Measurements from ENCODE around the gene MTA3.
"Not testable (repeated sequence)": the region's sequence is repeated elsewhere in the genome, so short reads cannot be mapped to it uniquely, and the experiment has no call there.

The MTA3 gene

GRCh38 chr2:42618972-42619371 lies 50.5 kb downstream of the MTA3 start:
- H3K79me2 ChIP-seq (ENCODE audit: low read length), result no peaks in the 10 kb centered on the region
- no peak overlapping the region for H3K4me2 ChIP-seq (ENCODE audit: low read length)
- no peak overlapping the region for H2AFZ ChIP-seq (ENCODE audit: low read depth, low read length)
- no peaks in the 10 kb centered on the region for H4K20me1 ChIP-seq (ENCODE audit: insufficient read depth, low read length)
- H3K4me3 ChIP-seq (ENCODE audit: low read length), result no peak overlapping the region
- H3K27ac ChIP-seq (ENCODE audit: low read length), result no peak overlapping the region
- H3K36me3 ChIP-seq (replicated peaks; ENCODE audit: low read depth, low read length), result peaks cover 16% of the 10 kb centered on the region
- H3K9me3 ChIP-seq (ENCODE audit: insufficient read depth, low read length), result no peaks in the 10 kb centered on the region
- no peak for TF ChIP-seq EZH2phosphoT487 (IDR thresholded peaks at IDR 0.05; ENCODE audit: low read depth)
- TF ChIP-seq CTCF (IDR thresholded peaks at IDR 0.05; ENCODE audit: low read depth, low read length), result no peak
- no peaks in the 10 kb centered on the region for H3K27me3 ChIP-seq (ENCODE audit: low read depth, low read length)
- H3K4me1 ChIP-seq (ENCODE audit: low read length), result no peaks in the 10 kb centered on the region
- no peak overlapping the region for H3K9ac ChIP-seq (ENCODE audit: low read length)

- H2AFZ ChIP-seq (ENCODE audit: low read depth, low read length); H3K79me2 ChIP-seq (ENCODE audit: low read length); H4K20me1 ChIP-seq (ENCODE audit: insufficient read depth, low read length); H3K4me1 ChIP-seq (ENCODE audit: low read length); H3K27ac ChIP-seq (ENCODE audit: low read length); H3K9me3 ChIP-seq (ENCODE audit: insufficient read depth, low read length); H3K4me3 ChIP-seq (ENCODE audit: low read length); H3K27me3 ChIP-seq (ENCODE audit: low read depth, low read length); H3K9ac ChIP-seq (ENCODE audit: low read length); H3K4me2 ChIP-seq (ENCODE audit: low read length): not testable (repeated sequence)
- H3K36me3 ChIP-seq (replicated peaks; ENCODE audit: low read depth, low read length), result peaks cover 16% of the 10 kb centered on the region
Observed at GRCh38 chr2:42621626-42622025, 53.2 kb downstream of the MTA3 start.

- no peak overlapping the region for H3K27ac ChIP-seq (ENCODE audit: low read length)
- H3K9me3 ChIP-seq (ENCODE audit: insufficient read depth, low read length), result no peaks in the 10 kb centered on the region
- H4K20me1 ChIP-seq (ENCODE audit: insufficient read depth, low read length), result no peaks in the 10 kb centered on the region
- no peak overlapping the region for H3K4me2 ChIP-seq (ENCODE audit: low read length)
- no peak overlapping the region for H3K9ac ChIP-seq (ENCODE audit: low read length)
- H3K79me2 ChIP-seq (ENCODE audit: low read length), result no peaks in the 10 kb centered on the region
- H3K27me3 ChIP-seq (ENCODE audit: low read depth, low read length), result no peaks in the 10 kb centered on the region
- no peaks in the 10 kb centered on the region for H3K4me1 ChIP-seq (ENCODE audit: low read length)
- H3K4me3 ChIP-seq (ENCODE audit: low read length), result no peak overlapping the region
- H3K36me3 ChIP-seq (replicated peaks; ENCODE audit: low read depth, low read length), result peaks cover 14% of the 10 kb centered on the region
- TF ChIP-seq CTCF (IDR thresholded peaks at IDR 0.05; ENCODE audit: low read depth, low read length) (no peak), EZH2phosphoT487 (IDR thresholded peaks at IDR 0.05; ENCODE audit: low read depth) (no peak)
- H2AFZ ChIP-seq (ENCODE audit: low read depth, low read length), result no peak overlapping the region
Observed at GRCh38 chr2:42622943-42623676, 54.7 kb downstream of the MTA3 start.

- no peak overlapping the region for H2AFZ ChIP-seq (ENCODE audit: low read depth, low read length)
- no peaks in the 10 kb centered on the region for H3K4me1 ChIP-seq (ENCODE audit: low read length)
- no peaks in the 10 kb centered on the region for H3K9me3 ChIP-seq (ENCODE audit: insufficient read depth, low read length)
- no peaks in the 10 kb centered on the region for H3K27me3 ChIP-seq (ENCODE audit: low read depth, low read length)
- no peak overlapping the region for H3K4me2 ChIP-seq (ENCODE audit: low read length)
- H4K20me1 ChIP-seq (ENCODE audit: insufficient read depth, low read length), result no peaks in the 10 kb centered on the region
- no peaks in the 10 kb centered on the region for H3K79me2 ChIP-seq (ENCODE audit: low read length)
- H3K27ac ChIP-seq (ENCODE audit: low read length), result no peak overlapping the region
- peaks cover 14% of the 10 kb centered on the region for H3K36me3 ChIP-seq (replicated peaks; ENCODE audit: low read depth, low read length)
- no peak overlapping the region for H3K9ac ChIP-seq (ENCODE audit: low read length)
- TF ChIP-seq CTCF (IDR thresholded peaks at IDR 0.05; ENCODE audit: low read depth, low read length) (no peak), EZH2phosphoT487 (IDR thresholded peaks at IDR 0.05; ENCODE audit: low read depth) (no peak)
- no peak overlapping the region for H3K4me3 ChIP-seq (ENCODE audit: low read length)
Observed at GRCh38 chr2:42624047-42624446, 55.6 kb downstream of the MTA3 start.

- H4K20me1 ChIP-seq (ENCODE audit: insufficient read depth, low read length); H3K9ac ChIP-seq (ENCODE audit: low read length); H3K4me1 ChIP-seq (ENCODE audit: low read length); H3K4me2 ChIP-seq (ENCODE audit: low read length); H2AFZ ChIP-seq (ENCODE audit: low read depth, low read length); H3K36me3 ChIP-seq (replicated peaks; ENCODE audit: low read depth, low read length); H3K4me3 ChIP-seq (ENCODE audit: low read length); H3K79me2 ChIP-seq (ENCODE audit: low read length); H3K27me3 ChIP-seq (ENCODE audit: low read depth, low read length); H3K9me3 ChIP-seq (ENCODE audit: insufficient read depth, low read length); H3K27ac ChIP-seq (ENCODE audit: low read length): not testable (repeated sequence)
Observed at GRCh38 chr2:42628024-42628423, 59.6 kb downstream of the MTA3 start.
